SK-N-SH treated with all-trans-retinoic acid at 6 μM for 48 hours (cell line): ENCODE measurements around the gene NXPH2.

Experiments
- GLIS3 ChIP-seq: fragments of 250-450 bp; sonication (Bioruptor Pico); IDR thresholded peaks from 2 replicates; pipeline ENCODE4 v1.5.0; 2020; ENCODE audit warnings: mild to moderate bottlenecking, moderate library complexity
- PATZ1 ChIP-seq: fragments of 250-450 bp; sonication (Bioruptor Pico); IDR thresholded peaks from 2 replicates; pipeline ENCODE4 v1.8.0; 2020; ENCODE audit warnings: mild to moderate bottlenecking, moderate library complexity, borderline replicate concordance
- RARB ChIP-seq: fragments of 250-450 bp; sonication (Bioruptor Pico); IDR thresholded peaks from 2 replicates; pipeline ENCODE4 v1.8.0; 2021; ENCODE audit warnings: mild to moderate bottlenecking, moderate library complexity
- TSHZ2 ChIP-seq: fragments of 250-450 bp; sonication (Bioruptor Pico); IDR thresholded peaks from 2 replicates; pipeline ENCODE4 v1.5.0; 2020; ENCODE audit warnings: mild to moderate bottlenecking, moderate library complexity
- ZNF565 ChIP-seq: fragments of 450-650 bp; formaldehyde crosslinking; conservative IDR thresholded peaks from 2 replicates; pipeline ENCODE4 v1.5.0; 2020; ENCODE audit warnings: low read depth, mild to moderate bottlenecking, moderate library complexity
- TF ChIP-seq, protein P1 (sequence below): fragments of 250-450 bp; sonication (Bioruptor Pico); IDR thresholded peaks from 2 replicates; pipeline ENCODE4 v1.5.1; 2020; ENCODE audit warnings: low read depth, mild to moderate bottlenecking, moderate library complexity
- TF ChIP-seq, protein P2 (sequence below): fragments of 250-450 bp; sonication (Bioruptor Pico); IDR thresholded peaks from 2 replicates; pipeline ENCODE4 v1.5.1; 2021; ENCODE audit warnings: mild to moderate bottlenecking, moderate library complexity

- TF ChIP-seq GLIS3 (CRISPR knock-in tag) (no peak), ZNF565 (CRISPR knock-in tag) (no peak), PATZ1 (no peak), TSHZ2 (no peak), RARB (no peak)
- TF ChIP-seq, protein P1, sequence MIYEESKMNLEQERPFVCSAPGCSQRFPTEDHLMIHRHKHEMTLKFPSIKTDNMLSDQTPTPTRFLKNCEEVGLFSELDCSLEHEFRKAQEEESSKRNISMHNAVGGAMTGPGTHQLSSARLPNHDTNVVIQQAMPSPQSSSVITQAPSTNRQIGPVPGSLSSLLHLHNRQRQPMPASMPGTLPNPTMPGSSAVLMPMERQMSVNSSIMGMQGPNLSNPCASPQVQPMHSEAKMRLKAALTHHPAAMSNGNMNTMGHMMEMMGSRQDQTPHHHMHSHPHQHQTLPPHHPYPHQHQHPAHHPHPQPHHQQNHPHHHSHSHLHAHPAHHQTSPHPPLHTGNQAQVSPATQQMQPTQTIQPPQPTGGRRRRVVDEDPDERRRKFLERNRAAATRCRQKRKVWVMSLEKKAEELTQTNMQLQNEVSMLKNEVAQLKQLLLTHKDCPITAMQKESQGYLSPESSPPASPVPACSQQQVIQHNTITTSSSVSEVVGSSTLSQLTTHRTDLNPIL (CRISPR knock-in tag) = no peak
- TF ChIP-seq, protein P2, sequence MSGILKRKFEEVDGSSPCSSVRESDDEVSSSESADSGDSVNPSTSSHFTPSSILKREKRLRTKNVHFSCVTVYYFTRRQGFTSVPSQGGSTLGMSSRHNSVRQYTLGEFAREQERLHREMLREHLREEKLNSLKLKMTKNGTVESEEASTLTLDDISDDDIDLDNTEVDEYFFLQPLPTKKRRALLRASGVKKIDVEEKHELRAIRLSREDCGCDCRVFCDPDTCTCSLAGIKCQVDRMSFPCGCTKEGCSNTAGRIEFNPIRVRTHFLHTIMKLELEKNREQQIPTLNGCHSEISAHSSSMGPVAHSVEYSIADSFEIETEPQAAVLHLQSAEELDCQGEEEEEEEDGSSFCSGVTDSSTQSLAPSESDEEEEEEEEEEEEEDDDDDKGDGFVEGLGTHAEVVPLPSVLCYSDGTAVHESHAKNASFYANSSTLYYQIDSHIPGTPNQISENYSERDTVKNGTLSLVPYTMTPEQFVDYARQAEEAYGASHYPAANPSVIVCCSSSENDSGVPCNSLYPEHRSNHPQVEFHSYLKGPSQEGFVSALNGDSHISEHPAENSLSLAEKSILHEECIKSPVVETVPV (CRISPR knock-in tag) = no peak
Measured at GRCh38 chr2:138762533-138762932, 17.7 kb downstream of the NXPH2 start.
